MM.1S (cell line): Measurements from ENCODE around the gene GALC.
A peak's percentile ranks its signal among the peaks of the same experiment; 100 is the strongest.

Experiments used
- DNase-seq: peaks from one replicate; pipeline ENCODE4 v3.0.0-alpha.2; 2015
- H2AFZ ChIP-seq: fragments of 300-600 bp; sonication (generic); 2 replicates; pipeline ENCODE4 v1.6.0; 2016; ENCODE audit warnings: antibody characterized with exemption, low read length
- H3F3A ChIP-seq: fragments of 300-600 bp; sonication (generic); 2 replicates; pipeline ENCODE4 v1.6.1; 2016; ENCODE audit warnings: mild to moderate bottlenecking, antibody characterized with exemption, low read length, moderate library complexity, mixed read lengths; ENCODE audit not compliant: insufficient read depth
- H3K27ac ChIP-seq: fragments of 300-600 bp; sonication (generic); 2 replicates; pipeline ENCODE4 v1.5.1; 2016; ENCODE audit warnings: mild to moderate bottlenecking, low read length
- H3K27me3 ChIP-seq: fragments of 300-600 bp; sonication (generic); replicated peaks from 2 replicates; pipeline ENCODE4 v1.6.0; 2016; ENCODE audit warnings: low read length; ENCODE audit not compliant: insufficient read depth
- H3K36me3 ChIP-seq: fragments of 300-600 bp; sonication (generic); replicated peaks from 2 replicates; pipeline ENCODE4 v1.6.1; 2016; ENCODE audit warnings: mild to moderate bottlenecking, low read length, mixed read lengths; ENCODE audit not compliant: insufficient read depth
- H3K4me1 ChIP-seq: fragments of 300-600 bp; sonication (generic); 2 replicates; pipeline ENCODE4 v1.6.1; 2016; ENCODE audit warnings: low read length, mixed read lengths
- H3K4me2 ChIP-seq: fragments of 300-600 bp; sonication (generic); 2 replicates; pipeline ENCODE4 v1.6.0; 2016; ENCODE audit warnings: low read depth, low read length
- H3K4me3 ChIP-seq: fragments of 300-600 bp; sonication (generic); 2 replicates; pipeline ENCODE4 v1.5.1; 2016; ENCODE audit warnings: low read length, mixed read lengths
- H3K79me2 ChIP-seq: fragments of 300-600 bp; sonication (generic); 2 replicates; pipeline ENCODE4 v1.6.1; 2016; ENCODE audit warnings: mixed run types, low read length, mixed read lengths
- H3K9ac ChIP-seq: fragments of 300-600 bp; sonication (generic); 2 replicates; pipeline ENCODE4 v1.6.1; 2016; ENCODE audit warnings: low read length, mixed read lengths
- H3K9me2 ChIP-seq: fragments of 300-600 bp; sonication (generic); replicated peaks from 2 replicates; pipeline ENCODE4 v1.6.1; 2016; ENCODE audit warnings: mild to moderate bottlenecking, low read length, mixed read lengths; ENCODE audit not compliant: insufficient read depth
- H3K9me3 ChIP-seq: fragments of 300-600 bp; sonication (generic); replicated peaks from 2 replicates; pipeline ENCODE4 v1.6.1; 2016; ENCODE audit warnings: mild to moderate bottlenecking, low read length, mixed read lengths; ENCODE audit not compliant: insufficient read depth
- H4K20me1 ChIP-seq: fragments of 300-600 bp; sonication (generic); 2 replicates; pipeline ENCODE4 v1.6.1; 2016; ENCODE audit warnings: mild to moderate bottlenecking, low read length, moderate library complexity, mixed read lengths; ENCODE audit not compliant: insufficient read depth
- EZH2 ChIP-seq: fragments of 300-600 bp; sonication (generic); optimal IDR thresholded peaks from 2 replicates; pipeline ENCODE3; 2017; ENCODE audit warnings: low read depth, mild to moderate bottlenecking, antibody characterized with exemption, low read length, mixed read lengths
- EZH2phosphoT487 ChIP-seq: fragments of 300-600 bp; sonication (generic); IDR thresholded peaks from 2 replicates; pipeline ENCODE4 v1.6.1; 2018; ENCODE audit warnings: antibody characterized with exemption, low read length
- TF ChIP-seq, protein P1 (sequence below): fragments of 300-600 bp; sonication (generic); IDR thresholded peaks from 2 replicates; pipeline ENCODE4 v1.5.1; 2016; ENCODE audit warnings: antibody characterized with exemption, low read length, mixed read lengths

The GALC gene

GRCh38 chr14:87994974-87995373 lies 2.0 kb upstream of the GALC start:
- Histone ChIP-seq H3K4me2 (no peak overlapping the region), H3K9me2 (no peaks in the 10 kb centered on the region), H3F3A (no peaks in the 10 kb centered on the region), H3K4me3 (no peak overlapping the region), H4K20me1 (no peaks in the 10 kb centered on the region), H2AFZ (no peak overlapping the region), H3K9ac (no peak overlapping the region), H3K79me2 (no peaks in the 10 kb centered on the region), H3K27ac (no peak overlapping the region), H3K27me3 (no peaks in the 10 kb centered on the region), H3K4me1 (peaks cover 4% of the 10 kb centered on the region; the same call in 1 of the 2 replicates), H3K36me3 (no peaks in the 10 kb centered on the region), H3K9me3 (no peaks in the 10 kb centered on the region)
- TF ChIP-seq, protein P1, sequence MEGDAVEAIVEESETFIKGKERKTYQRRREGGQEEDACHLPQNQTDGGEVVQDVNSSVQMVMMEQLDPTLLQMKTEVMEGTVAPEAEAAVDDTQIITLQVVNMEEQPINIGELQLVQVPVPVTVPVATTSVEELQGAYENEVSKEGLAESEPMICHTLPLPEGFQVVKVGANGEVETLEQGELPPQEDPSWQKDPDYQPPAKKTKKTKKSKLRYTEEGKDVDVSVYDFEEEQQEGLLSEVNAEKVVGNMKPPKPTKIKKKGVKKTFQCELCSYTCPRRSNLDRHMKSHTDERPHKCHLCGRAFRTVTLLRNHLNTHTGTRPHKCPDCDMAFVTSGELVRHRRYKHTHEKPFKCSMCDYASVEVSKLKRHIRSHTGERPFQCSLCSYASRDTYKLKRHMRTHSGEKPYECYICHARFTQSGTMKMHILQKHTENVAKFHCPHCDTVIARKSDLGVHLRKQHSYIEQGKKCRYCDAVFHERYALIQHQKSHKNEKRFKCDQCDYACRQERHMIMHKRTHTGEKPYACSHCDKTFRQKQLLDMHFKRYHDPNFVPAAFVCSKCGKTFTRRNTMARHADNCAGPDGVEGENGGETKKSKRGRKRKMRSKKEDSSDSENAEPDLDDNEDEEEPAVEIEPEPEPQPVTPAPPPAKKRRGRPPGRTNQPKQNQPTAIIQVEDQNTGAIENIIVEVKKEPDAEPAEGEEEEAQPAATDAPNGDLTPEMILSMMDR: no peak
- no peak for DNase-seq

- no peak for DNase-seq
- no peak overlapping the region for H3K27ac ChIP-seq
- no peaks in the 10 kb centered on the region for H3K79me2 ChIP-seq
- no peak overlapping the region for H3K4me2 ChIP-seq
- peaks cover 4% of the 10 kb centered on the region; the same call in 1 of the 2 replicates for H3K4me1 ChIP-seq
- TF ChIP-seq, protein P1: no peak
- TF ChIP-seq EZH2phosphoT487 (no peak), EZH2 (no peak)
- no peaks in the 10 kb centered on the region for H4K20me1 ChIP-seq
- no peaks in the 10 kb centered on the region for H3K9me3 ChIP-seq
- H3K4me3 ChIP-seq: no peak overlapping the region; the same call in 1 of the 2 replicates
- no peaks in the 10 kb centered on the region for H3K36me3 ChIP-seq
- H3K27me3 ChIP-seq: no peaks in the 10 kb centered on the region
- no peak overlapping the region for H3K9ac ChIP-seq
- peak overlapping the region; percentile 76; the same call in 1 of the 2 replicates for H2AFZ ChIP-seq
- no peaks in the 10 kb centered on the region for H3K9me2 ChIP-seq
- no peaks in the 10 kb centered on the region for H3F3A ChIP-seq
Observed at GRCh38 chr14:87992346-87992717, 650 bp downstream of the GALC start.

DNA sequence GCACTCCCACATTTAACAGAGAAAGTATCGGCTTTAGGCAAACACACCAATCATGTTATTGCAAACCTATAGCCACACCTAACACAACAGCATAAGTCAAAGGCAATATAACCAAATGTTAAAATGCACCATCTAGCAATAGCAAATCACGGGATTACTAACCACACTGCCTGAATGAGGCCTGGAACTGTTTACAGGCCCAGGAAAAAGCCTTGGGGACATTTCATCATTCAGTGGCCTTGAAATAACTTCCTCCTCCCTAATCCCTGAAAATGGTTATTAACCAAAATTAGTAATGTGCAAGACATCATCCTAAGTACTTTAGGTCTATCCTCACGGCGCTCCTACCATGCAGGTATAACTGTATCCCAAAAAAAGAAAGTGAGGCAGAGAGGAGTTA lies 2.3 kb downstream of the GALC start:
- TF ChIP-seq, protein P1: no peak
- TF ChIP-seq EZH2phosphoT487 (no peak), EZH2 (no peak)
- no peak overlapping the region for H3K27ac ChIP-seq
- no peaks in the 10 kb centered on the region for H3F3A ChIP-seq
- no peak overlapping the region for H3K9ac ChIP-seq
- no peaks in the 10 kb centered on the region for H3K9me3 ChIP-seq
- H3K4me1 ChIP-seq: peaks cover 4% of the 10 kb centered on the region; the same call in 1 of the 2 replicates
- H3K27me3 ChIP-seq: no peaks in the 10 kb centered on the region
- H3K36me3 ChIP-seq: no peaks in the 10 kb centered on the region
- H3K9me2 ChIP-seq: no peaks in the 10 kb centered on the region
- H3K4me2 ChIP-seq: no peak overlapping the region
- no peak overlapping the region for H2AFZ ChIP-seq
- H4K20me1 ChIP-seq: no peaks in the 10 kb centered on the region
- no peak for DNase-seq
- no peak overlapping the region for H3K4me3 ChIP-seq
- H3K79me2 ChIP-seq: no peaks in the 10 kb centered on the region
